ENCODE results near the gene JPT2.
"Not testable (repeated sequence)": the region's sequence is repeated elsewhere in the genome, so short reads cannot be mapped to it uniquely, and the experiment has no call there.

The JPT2 gene

DNA sequence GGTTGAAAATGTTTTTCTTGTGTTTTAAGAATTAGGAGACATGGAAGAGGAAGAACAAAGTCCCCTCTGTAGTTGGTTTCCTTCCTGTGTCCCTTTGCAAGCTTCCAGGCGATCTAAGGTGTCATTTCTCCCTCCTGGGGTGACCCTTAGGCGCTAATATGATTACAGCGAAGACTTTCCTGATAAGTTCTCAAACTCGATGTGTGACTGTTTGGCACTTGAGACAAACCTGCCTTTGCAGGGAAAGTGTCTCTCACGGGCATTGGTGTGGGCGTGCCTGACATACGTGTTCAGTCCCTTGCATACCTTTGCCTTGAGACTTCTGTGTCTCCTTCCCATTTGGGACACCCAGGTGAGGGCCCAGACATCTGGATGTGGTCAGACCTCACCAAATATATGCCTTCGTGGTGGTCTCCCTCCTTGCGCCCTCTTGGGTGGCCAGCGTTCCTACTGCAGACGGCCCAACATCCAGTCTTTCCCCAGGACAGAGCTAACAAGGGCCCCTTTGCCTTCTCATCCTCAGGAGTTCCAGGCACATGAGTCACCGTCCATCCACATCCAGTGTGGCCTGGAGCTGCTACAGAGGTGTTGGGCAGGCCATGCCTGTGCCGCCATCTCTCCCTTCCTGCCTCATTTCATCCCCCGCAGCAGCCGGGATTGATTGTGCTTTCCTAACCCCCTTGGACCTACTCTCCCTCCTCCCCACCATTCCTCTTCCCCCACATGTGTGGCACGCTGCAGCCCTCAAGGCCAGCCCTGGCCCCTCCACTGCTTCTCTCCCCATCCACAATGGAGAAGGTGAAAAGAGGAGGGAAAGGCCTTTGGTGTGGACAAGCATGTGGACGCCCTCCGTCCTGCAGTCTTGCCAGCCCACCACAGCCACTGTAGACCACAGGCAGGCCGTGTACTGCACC lies 3.1 kb upstream of the JPT2 start:
- DNase-seq (ENCODE audit: low spot score), result peak; percentile 73

DNA sequence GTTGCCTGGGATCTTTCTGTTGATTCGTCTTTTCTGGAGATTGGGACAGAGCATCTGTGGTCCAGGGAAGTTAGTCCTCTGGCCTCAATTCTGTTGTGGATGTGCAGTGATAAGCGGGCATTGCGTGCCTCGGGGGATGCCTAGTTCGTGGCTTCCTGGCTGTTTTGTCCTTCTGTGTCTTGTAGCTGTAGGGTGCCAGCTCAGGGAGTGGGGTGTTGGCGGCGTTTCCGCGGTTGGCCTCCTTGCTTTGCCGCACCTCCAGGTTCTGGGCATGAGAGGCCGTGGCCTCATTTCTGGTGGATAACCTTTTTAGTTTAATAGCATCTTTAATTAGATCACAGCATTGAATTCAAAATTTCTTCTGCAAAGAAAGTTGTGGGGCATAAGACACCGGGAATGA lies 1.4 kb upstream of the JPT2 start:
- no peak for DNase-seq (ENCODE audit: low spot score)

DNA sequence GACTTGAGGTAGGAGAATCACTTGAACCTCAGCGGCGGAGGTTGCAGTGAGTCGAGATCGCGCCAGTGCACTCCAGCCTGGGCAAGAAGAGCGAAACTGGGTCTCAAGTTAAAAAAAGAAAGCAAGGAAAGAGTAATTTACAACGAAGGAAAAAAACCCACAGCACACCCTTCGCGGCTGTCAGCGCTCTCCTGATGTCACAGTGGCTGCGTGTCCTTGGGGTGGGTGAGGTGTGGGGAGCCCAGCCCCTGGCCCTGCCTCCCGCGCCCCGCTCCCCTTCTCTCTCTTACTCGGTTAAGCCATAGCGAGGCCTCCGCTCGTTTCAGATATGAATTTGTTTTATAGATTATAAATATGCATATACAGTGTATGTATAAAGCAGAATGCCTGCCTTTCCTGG lies 740 bp upstream of the JPT2 start:
- DNase-seq (ENCODE audit: low spot score), result no peak

- peak; percentile 71 for DNase-seq (ENCODE audit: low spot score)
These were observed 520 bp downstream of the JPT2 start for GRCh38 chr16:1678500-1679098.

DNA sequence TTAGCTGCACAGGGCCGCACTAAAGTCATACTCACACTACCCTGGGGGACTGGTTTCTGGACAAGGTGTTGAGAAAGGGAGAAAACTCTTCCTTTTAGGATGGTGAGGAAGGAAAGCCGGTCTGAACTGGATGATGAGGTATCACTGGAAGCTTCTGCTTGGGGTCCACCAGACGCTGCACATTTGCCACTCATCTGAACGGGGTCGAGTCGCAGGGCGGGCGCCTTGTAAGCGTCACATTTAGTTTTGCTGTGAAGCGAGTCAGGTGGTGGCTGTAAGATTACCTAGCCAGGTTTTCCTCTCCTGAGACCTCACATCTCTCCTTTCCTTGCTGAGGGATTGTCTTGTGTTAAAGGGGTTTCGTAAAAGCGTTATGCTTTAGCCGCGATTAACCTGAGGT lies 2.3 kb downstream of the JPT2 start:
- DNase-seq (ENCODE audit: low spot score), result no peak

- no peak for DNase-seq (ENCODE audit: low spot score)
These were observed 3.0 kb downstream of the JPT2 start for GRCh38 chr16:1681032-1681431.

DNA sequence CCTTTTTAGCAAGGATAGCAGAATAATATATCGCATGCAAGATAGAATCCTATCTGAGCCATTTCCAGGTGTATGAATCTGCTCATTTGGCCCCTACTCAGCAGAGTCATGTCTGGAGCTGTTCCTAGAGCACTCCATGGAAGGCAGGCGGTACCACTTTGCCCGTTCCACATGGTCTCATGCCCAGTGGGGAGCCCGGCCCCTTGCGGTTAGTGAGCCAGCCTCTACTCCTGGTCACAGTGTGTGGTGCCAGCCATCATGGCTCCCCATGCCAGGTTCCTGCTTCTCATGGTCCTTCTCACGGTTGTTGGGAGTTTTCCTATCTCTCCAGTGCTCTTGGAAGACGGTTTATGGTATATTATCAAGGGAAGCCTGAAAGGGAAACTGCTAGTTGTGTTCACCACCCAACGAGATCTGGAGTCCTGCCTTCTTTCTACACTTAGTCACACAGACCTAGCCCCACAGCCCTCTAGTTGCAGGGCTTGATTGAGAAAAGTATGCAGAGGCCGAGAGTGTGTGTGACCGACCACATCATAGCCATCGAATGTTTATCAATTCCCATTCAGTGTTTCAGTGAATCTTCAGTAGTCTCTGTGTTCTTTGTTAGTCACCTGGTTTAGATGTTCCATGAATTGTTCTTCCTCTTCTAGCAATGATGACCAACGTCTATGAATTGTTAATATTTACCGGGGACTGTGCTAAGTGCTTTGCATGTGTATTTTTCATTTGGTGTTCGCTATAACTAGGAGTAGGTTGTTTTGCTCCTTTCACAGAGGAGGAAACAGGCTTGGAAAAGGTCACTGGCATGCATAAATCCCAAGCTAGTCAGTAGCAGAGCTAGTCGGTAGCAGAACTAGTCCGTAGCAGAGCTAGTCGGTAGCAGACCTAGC lies 9.6 kb downstream of the JPT2 start:
- DNase-seq (ENCODE audit: low spot score), result peak; percentile 91

GRCh38 chr16:1688807-1689560 lies 10.9 kb downstream of the JPT2 start:
- peak; percentile 98 for DNase-seq (ENCODE audit: low spot score)

DNA sequence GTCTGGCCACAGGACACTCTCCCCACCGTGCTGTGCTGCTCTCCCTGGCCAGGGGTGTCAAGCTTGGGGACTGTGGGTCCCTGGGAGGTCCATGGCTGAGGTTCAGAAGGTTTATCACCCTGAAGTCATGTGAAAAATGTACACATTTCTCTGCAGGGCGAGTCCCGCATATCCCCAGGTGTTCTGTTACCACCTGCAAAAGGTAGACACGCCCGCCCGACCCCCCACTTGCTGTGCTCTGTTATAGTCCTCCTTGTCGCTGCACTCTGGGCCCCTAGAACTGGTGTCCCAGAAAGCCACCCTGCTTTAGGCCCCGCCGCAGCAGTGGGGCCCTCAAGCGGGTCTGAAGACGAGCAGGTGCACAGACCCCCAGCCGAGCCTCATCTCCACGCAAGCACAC lies 11.8 kb downstream of the JPT2 start:
- no peak for DNase-seq (ENCODE audit: low spot score)

- no peak for DNase-seq (ENCODE audit: low spot score)
These were observed 12.7 kb downstream of the JPT2 start for GRCh38 chr16:1690810-1691209.

GRCh38 chr16:1691276-1691675 lies 13.2 kb downstream of the JPT2 start:
- DNase-seq (ENCODE audit: low spot score), result peak; percentile 80

- peak; percentile 93 for DNase-seq (ENCODE audit: low spot score)
These were observed 13.9 kb downstream of the JPT2 start for GRCh38 chr16:1691956-1692355.

DNA sequence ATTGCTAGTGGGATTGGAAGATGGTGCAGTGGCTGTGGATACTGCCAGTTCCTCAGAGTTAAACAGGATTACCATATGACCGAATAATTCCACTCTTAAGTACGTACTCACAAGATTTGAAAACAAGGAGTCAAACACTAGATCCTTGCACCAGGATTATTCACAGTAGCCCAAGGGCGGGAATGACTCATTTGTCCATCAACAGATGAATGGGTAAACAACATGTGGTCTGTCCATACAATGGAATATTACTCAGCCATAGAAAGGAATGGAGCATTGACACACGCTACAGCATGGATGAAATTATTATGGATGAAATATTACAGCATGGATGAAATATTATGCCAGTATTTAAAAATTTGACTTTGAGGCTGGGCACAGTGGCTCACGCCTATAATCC lies 18.8 kb downstream of the JPT2 start:
- peak; percentile 30 for DNase-seq (ENCODE audit: low spot score)

- no peak for DNase-seq (ENCODE audit: low spot score)
These were observed 20.6 kb downstream of the JPT2 start for GRCh38 chr16:1698680-1699079.

- DNase-seq (ENCODE audit: low spot score), result no peak
These were observed 22.2 kb downstream of the JPT2 start for GRCh38 chr16:1700246-1700645.

GRCh38 chr16:1701216-1701878 lies 23.3 kb downstream of the JPT2 start:
- no peak for DNase-seq (ENCODE audit: low spot score)

GRCh38 chr16:1705324-1705687 lies 27.2 kb downstream of the JPT2 start:
- not testable (repeated sequence) for DNase-seq (ENCODE audit: low spot score)

DNA sequence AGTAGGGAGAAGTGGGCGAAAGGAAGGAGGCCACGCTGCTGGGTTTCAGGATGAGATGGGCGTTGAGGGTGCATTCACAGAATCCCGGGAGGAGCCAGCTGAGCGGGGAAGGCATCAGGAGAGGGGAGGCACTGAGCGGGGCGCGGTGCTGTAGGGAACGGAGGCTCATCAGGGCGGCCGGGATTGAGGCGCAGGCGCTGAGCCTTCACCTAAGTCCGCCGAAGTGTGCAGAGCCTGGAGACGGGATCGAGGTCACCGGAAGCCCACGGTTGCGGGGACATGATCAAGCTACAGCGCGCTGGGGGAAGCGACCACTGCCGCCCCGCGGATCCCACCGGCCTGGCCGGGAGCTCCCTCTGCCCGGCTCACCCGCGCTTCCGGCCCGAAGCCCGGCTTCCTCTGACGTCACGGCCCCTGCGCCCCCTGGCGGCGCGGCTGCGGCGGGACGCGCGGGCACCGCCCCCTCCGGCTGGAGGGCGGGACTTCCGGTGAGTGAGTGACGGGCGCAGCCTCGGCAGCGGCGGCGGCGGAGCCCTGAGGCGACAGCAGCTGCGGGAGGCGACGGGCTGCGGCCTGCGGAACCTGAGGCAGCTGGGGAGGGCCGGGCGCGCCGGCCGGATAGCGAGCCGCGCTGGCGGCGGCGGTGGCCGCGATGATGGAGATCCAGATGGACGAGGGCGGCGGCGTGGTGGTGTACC lies 27.8 kb downstream of the JPT2 start, which contains the start of gene MAPK8IP3:
Gene MAPK8IP3, plus strand, starts transcription at position 508 of the 698 bp plus-strand sequence. Its CDS starts 145 bp downstream, at position 653.
- peak; percentile 93 for DNase-seq (ENCODE audit: low spot score)

GRCh38 chr16:1706386-1707192 lies 28.5 kb downstream of the JPT2 start:
- no peak for DNase-seq (ENCODE audit: low spot score)
